H1 (cell line): Measurements from ENCODE around the gene EGR4. TPM values are rescaled to one million over a fixed set of nuclear protein-coding genes. Genes with fewer than 3 reads are reported as not detected.

ENCODE experiments used
- CBX5 ChIP-seq: fragments of 300-800, 300-1000 bp; sonication (generic); IDR thresholded peaks from 2 replicates; pipeline ENCODE4 v1.7.1; 2016; ENCODE audit warnings: antibody characterized with exemption, low read length, low read depth
- CBX8 ChIP-seq: fragments of 300-800, 300-1000 bp; sonication (generic); IDR thresholded peaks from 2 replicates; pipeline ENCODE4 v1.7.1; 2016; ENCODE audit warnings: low read depth, low read length, borderline replicate concordance
- GABPA ChIP-seq: IDR thresholded peaks from 2 replicates; pipeline ENCODE4 v1.6.1; 2011; ENCODE audit warnings: mild to moderate bottlenecking, low read length, moderate library complexity, borderline replicate concordance; ENCODE audit not compliant: insufficient read depth
- POLR2A ChIP-seq, 2 experiments: IDR thresholded peaks; 1 replicate in 1 of 2; 2 replicates in 1 of 2; pipeline ENCODE4 v1.6.1; 2011; ENCODE audit warnings: low read depth in 2 of 2, low read length in 2 of 2, mild to moderate bottlenecking in 2 of 2; ENCODE audit errors: control extremely low read depth in 1 of 2
- TBP ChIP-seq: IDR thresholded peaks from 2 replicates; pipeline ENCODE4 v1.6.1; 2011; ENCODE audit warnings: low read depth, low read length, improper control_type of control experiment
- polyA plus RNA-seq, 7 experiments: library from polyadenylated mRNA; depleted of rRNA in 3 of 7; stranded (reverse) in 5 of 7; unstranded in 2 of 7; fragments of >200 nt in 5 of 7; fragments of 200-250 nt in 2 of 7; gene quantifications; 1 replicate in 5 of 7; 2 replicates in 1 of 7; 4 replicates in 1 of 7; pipeline versions ENCODE4 v1.2.1 to v1.2.3, GENCODE V29; 2011 to 2013; ENCODE audit warnings: missing spikeins in 2 of 7, mixed read lengths in 2 of 7
- total RNA-seq: library from RNA; stranded (reverse); fragmentation: NEBNext Ultra II Directional; extraction: Animal tissue kit (Norgen Biotek cat#: 25700); gene quantifications from 2 replicates; pipeline ENCODE4 v1.2.1, GENCODE V29; 2021
- TF ChIP-seq, protein P1 (sequence below): fragments of 300-600 bp; sonication (generic); IDR thresholded peaks from 2 replicates; pipeline ENCODE4 v1.7.1; 2012; ENCODE audit warnings: low read length, moderate library complexity, mild to moderate bottlenecking, inconsistent platforms; ENCODE audit not compliant: insufficient replicate concordance
- TF ChIP-seq, protein P2 (sequence below), 3 experiments: IDR thresholded peaks; 1 replicate in 2 of 3; 2 replicates in 1 of 3; pipeline versions ENCODE4 v1.5.1 to v1.6.1; 2011; ENCODE audit warnings: low read length in 3 of 3, mild to moderate bottlenecking in 3 of 3, inconsistent platforms in 2 of 3, low read depth in 1 of 3, moderate library complexity in 1 of 3; ENCODE audit not compliant: insufficient read depth in 1 of 3; ENCODE audit errors: control extremely low read depth in 1 of 3

The EGR4 gene
- total and polyA plus RNA-seq, 2 of the 8 experiments (the other 6 are each of a cell fraction or from before 2014, with no cell fraction given): 0.20 TPM; not detected in 1

DNA sequence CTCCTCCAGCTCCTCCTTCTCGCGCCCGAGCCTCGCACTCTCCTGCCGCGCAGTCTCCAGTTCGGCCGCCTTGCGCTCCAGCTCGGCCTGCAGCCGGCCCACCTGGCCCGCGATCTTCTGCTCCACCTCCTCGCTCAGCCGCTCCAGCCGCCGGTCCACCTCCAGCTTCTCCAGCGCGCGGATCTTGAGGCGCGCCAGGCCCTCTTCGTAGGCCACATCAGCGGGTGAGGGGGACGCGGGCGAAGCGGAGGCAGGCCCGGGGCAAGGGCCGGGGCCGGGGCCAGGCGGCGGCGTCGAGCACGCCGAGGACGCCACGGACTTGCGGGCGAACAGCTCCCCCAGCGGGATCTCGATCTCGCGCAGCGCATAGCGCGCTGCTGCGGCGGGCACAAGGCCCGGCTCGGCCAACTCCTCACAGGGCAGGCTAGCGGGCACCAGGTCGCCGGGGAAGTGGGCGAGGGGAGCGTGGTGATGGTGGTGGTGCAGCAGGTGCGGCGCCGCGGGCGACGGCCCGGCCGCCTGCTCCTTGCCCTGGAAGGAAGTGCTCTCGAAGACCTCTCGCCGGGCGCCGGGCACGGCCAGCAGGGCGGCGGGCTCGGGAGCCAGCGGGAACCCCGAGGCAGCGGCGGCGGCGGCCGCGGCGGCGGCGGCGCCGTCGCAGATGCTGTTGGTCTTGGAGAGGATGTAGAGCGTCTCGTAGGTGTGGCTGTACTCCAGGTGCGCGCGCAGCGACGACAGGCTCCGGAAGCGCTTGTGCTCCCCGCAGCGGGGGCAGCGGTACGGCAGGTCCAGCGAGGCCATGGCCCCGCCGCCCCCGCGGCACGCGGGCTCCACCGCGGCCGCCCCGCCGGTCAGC, 24.3 kb downstream of the EGR4 start (continued):
- TF ChIP-seq, protein P1, sequence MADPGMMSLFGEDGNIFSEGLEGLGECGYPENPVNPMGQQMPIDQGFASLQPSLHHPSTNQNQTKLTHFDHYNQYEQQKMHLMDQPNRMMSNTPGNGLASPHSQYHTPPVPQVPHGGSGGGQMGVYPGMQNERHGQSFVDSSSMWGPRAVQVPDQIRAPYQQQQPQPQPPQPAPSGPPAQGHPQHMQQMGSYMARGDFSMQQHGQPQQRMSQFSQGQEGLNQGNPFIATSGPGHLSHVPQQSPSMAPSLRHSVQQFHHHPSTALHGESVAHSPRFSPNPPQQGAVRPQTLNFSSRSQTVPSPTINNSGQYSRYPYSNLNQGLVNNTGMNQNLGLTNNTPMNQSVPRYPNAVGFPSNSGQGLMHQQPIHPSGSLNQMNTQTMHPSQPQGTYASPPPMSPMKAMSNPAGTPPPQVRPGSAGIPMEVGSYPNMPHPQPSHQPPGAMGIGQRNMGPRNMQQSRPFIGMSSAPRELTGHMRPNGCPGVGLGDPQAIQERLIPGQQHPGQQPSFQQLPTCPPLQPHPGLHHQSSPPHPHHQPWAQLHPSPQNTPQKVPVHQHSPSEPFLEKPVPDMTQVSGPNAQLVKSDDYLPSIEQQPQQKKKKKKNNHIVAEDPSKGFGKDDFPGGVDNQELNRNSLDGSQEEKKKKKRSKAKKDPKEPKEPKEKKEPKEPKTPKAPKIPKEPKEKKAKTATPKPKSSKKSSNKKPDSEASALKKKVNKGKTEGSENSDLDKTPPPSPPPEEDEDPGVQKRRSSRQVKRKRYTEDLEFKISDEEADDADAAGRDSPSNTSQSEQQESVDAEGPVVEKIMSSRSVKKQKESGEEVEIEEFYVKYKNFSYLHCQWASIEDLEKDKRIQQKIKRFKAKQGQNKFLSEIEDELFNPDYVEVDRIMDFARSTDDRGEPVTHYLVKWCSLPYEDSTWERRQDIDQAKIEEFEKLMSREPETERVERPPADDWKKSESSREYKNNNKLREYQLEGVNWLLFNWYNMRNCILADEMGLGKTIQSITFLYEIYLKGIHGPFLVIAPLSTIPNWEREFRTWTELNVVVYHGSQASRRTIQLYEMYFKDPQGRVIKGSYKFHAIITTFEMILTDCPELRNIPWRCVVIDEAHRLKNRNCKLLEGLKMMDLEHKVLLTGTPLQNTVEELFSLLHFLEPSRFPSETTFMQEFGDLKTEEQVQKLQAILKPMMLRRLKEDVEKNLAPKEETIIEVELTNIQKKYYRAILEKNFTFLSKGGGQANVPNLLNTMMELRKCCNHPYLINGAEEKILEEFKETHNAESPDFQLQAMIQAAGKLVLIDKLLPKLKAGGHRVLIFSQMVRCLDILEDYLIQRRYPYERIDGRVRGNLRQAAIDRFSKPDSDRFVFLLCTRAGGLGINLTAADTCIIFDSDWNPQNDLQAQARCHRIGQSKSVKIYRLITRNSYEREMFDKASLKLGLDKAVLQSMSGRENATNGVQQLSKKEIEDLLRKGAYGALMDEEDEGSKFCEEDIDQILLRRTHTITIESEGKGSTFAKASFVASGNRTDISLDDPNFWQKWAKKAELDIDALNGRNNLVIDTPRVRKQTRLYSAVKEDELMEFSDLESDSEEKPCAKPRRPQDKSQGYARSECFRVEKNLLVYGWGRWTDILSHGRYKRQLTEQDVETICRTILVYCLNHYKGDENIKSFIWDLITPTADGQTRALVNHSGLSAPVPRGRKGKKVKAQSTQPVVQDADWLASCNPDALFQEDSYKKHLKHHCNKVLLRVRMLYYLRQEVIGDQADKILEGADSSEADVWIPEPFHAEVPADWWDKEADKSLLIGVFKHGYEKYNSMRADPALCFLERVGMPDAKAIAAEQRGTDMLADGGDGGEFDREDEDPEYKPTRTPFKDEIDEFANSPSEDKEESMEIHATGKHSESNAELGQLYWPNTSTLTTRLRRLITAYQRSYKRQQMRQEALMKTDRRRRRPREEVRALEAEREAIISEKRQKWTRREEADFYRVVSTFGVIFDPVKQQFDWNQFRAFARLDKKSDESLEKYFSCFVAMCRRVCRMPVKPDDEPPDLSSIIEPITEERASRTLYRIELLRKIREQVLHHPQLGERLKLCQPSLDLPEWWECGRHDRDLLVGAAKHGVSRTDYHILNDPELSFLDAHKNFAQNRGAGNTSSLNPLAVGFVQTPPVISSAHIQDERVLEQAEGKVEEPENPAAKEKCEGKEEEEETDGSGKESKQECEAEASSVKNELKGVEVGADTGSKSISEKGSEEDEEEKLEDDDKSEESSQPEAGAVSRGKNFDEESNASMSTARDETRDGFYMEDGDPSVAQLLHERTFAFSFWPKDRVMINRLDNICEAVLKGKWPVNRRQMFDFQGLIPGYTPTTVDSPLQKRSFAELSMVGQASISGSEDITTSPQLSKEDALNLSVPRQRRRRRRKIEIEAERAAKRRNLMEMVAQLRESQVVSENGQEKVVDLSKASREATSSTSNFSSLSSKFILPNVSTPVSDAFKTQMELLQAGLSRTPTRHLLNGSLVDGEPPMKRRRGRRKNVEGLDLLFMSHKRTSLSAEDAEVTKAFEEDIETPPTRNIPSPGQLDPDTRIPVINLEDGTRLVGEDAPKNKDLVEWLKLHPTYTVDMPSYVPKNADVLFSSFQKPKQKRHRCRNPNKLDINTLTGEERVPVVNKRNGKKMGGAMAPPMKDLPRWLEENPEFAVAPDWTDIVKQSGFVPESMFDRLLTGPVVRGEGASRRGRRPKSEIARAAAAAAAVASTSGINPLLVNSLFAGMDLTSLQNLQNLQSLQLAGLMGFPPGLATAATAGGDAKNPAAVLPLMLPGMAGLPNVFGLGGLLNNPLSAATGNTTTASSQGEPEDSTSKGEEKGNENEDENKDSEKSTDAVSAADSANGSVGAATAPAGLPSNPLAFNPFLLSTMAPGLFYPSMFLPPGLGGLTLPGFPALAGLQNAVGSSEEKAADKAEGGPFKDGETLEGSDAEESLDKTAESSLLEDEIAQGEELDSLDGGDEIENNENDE: no peak
- TF ChIP-seq POLR2A (IDR thresholded peaks at IDR 0.05; ENCODE audit: control extremely low read depth in 1 of 2, low read depth in 2 of 2, low read length in 2 of 2) (no peak), TBP (no peak), GABPA (no peak), CBX8 (no peak), CBX5 (no peak)
- TF ChIP-seq, protein P2, sequence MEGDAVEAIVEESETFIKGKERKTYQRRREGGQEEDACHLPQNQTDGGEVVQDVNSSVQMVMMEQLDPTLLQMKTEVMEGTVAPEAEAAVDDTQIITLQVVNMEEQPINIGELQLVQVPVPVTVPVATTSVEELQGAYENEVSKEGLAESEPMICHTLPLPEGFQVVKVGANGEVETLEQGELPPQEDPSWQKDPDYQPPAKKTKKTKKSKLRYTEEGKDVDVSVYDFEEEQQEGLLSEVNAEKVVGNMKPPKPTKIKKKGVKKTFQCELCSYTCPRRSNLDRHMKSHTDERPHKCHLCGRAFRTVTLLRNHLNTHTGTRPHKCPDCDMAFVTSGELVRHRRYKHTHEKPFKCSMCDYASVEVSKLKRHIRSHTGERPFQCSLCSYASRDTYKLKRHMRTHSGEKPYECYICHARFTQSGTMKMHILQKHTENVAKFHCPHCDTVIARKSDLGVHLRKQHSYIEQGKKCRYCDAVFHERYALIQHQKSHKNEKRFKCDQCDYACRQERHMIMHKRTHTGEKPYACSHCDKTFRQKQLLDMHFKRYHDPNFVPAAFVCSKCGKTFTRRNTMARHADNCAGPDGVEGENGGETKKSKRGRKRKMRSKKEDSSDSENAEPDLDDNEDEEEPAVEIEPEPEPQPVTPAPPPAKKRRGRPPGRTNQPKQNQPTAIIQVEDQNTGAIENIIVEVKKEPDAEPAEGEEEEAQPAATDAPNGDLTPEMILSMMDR (IDR thresholded peaks at IDR 0.05; ENCODE audit: control extremely low read depth in 1 of 3, insufficient read depth in 1 of 3, low read depth in 1 of 3, low read length in 3 of 3): peak in 2 of 3 experiments; percentile 10 to 12; a peak in 2 of 4 replicates
